GM19468 (cell line): ENCODE data around the gene MORF4L2.

Source experiments
- ATAC-seq: cut with Tn5 transposase; IDR thresholded peaks from one replicate; pipeline ENCODE4 v1.9.1; 2021; ENCODE audit warnings: mild to moderate bottlenecking, moderate library complexity, moderate number of reproducible peaks; ENCODE audit not compliant: unreplicated experiment; ENCODE audit errors: extremely low read depth

Gene MORF4L2

GRCh38 chrX:103637604-103638338 lies 48.7 kb downstream of the MORF4L2 start:
- no peak for ATAC-seq

- ATAC-seq: no peak
These were observed 51.1 kb downstream of the MORF4L2 start for GRCh38 chrX:103635436-103635835.

- no peak for ATAC-seq
These were observed 55.4 kb downstream of the MORF4L2 start for GRCh38 chrX:103631145-103631544.

- ATAC-seq: no peak
These were observed 56.4 kb downstream of the MORF4L2 start for GRCh38 chrX:103630171-103630511.

- ATAC-seq: no peak
These were observed 57.0 kb downstream of the MORF4L2 start for GRCh38 chrX:103629318-103630170.

- ATAC-seq: no peak
These were observed 57.8 kb downstream of the MORF4L2 start, which contains the start of gene TCEAL1 for GRCh38 chrX:103628386-103629317. Gene TCEAL1, plus strand, starts transcription at chrX:103628975. Its CDS starts 942 bp downstream, at chrX:103629917.

GRCh38 chrX:103626855-103627254 lies 59.6 kb downstream of the MORF4L2 start:
- ATAC-seq: no peak
